NT2/D1 (cell line): ENCODE data around the gene TRAIP.

ENCODE experiments used
- DNase-seq: peaks from one replicate; pipeline ENCODE4 v3.0.0-alpha.2; 2011; ENCODE audit warnings: low read depth, low spot score
- H3K27me3 ChIP-seq: 2 replicates; pipeline ENCODE4 v1.6.0; 2011; ENCODE audit warnings: mild to moderate bottlenecking; ENCODE audit not compliant: insufficient read length, insufficient read depth
- H3K36me3 ChIP-seq: 2 replicates; pipeline ENCODE4 v1.6.1; 2011; ENCODE audit warnings: mild to moderate bottlenecking, low read length, mixed read lengths; ENCODE audit not compliant: insufficient read depth, insufficient read length
- H3K4me1 ChIP-seq: 2 replicates; pipeline ENCODE4 v1.5.1; 2011; ENCODE audit not compliant: insufficient read depth, insufficient read length
- H3K4me3 ChIP-seq: 2 replicates; pipeline ENCODE4 v1.5.1; 2011; ENCODE audit warnings: low read depth; ENCODE audit not compliant: insufficient read length
- H3K9ac ChIP-seq: 2 replicates; pipeline ENCODE4 v1.6.0; 2011; ENCODE audit warnings: low read depth; ENCODE audit not compliant: insufficient read length
- H3K9me3 ChIP-seq: 2 replicates; pipeline ENCODE4 v1.5.1; 2011; ENCODE audit warnings: mild to moderate bottlenecking, low read length; ENCODE audit not compliant: insufficient read depth
- SUZ12 ChIP-seq: IDR thresholded peaks from 2 replicates; pipeline ENCODE4 v1.6.1; 2011; ENCODE audit not compliant: insufficient read length, insufficient read depth; ENCODE audit errors: extremely low read depth
- YY1 ChIP-seq: IDR thresholded peaks from 2 replicates; pipeline ENCODE4 v1.6.1; 2011; ENCODE audit not compliant: insufficient read length, insufficient read depth
- ZNF274 ChIP-seq: IDR thresholded peaks from 2 replicates; pipeline ENCODE4 v1.6.1; 2011; ENCODE audit warnings: mild to moderate bottlenecking, low read depth, low read length

The TRAIP gene

GRCh38 chr3:49871531-49872153, 15.3 kb upstream of the TRAIP start:
- no peak for DNase-seq
- peaks cover 29% of the 10 kb centered on the region for H3K4me1 ChIP-seq
- TF ChIP-seq YY1 (no peak), SUZ12 (no peak), ZNF274 (no peak)
- peaks cover 23% of the 10 kb centered on the region for H3K27me3 ChIP-seq
- H3K9ac ChIP-seq: no peak overlapping the region
- no peaks in the 10 kb centered on the region for H3K36me3 ChIP-seq
- H3K4me3 ChIP-seq: no peak overlapping the region
- H3K9me3 ChIP-seq: no peaks in the 10 kb centered on the region

GRCh38 chr3:49869525-49870126, 13.3 kb upstream of the TRAIP start, which contains the start of gene CAMKV:
Gene CAMKV, minus strand, starts transcription at chr3:49869906. Its CDS starts 7,518 bp downstream, at chr3:49862388.
- TF ChIP-seq YY1 (no peak), ZNF274 (no peak), SUZ12 (no peak)
- Histone ChIP-seq H3K4me1 (peaks cover 33% of the 10 kb centered on the region), H3K27me3 (peaks cover 23% of the 10 kb centered on the region), H3K9me3 (no peaks in the 10 kb centered on the region), H3K36me3 (no peaks in the 10 kb centered on the region), H3K9ac (peak within 1 kb of the TSS; percentile 83), H3K4me3 (peak within 1 kb of the TSS; percentile 61)
- no peak for DNase-seq

GRCh38 chr3:49868862-49869466, 12.6 kb upstream of the TRAIP start:
- peaks cover 37% of the 10 kb centered on the region for H3K4me1 ChIP-seq
- no peak for TF ChIP-seq YY1
- TF ChIP-seq ZNF274: no peak
- no peak for TF ChIP-seq SUZ12
- no peaks in the 10 kb centered on the region for H3K36me3 ChIP-seq
- H3K9me3 ChIP-seq: no peaks in the 10 kb centered on the region
- DNase-seq: no peak
- H3K4me3 ChIP-seq: peak overlapping the region; percentile 61
- H3K27me3 ChIP-seq: peaks cover 23% of the 10 kb centered on the region
- H3K9ac ChIP-seq: peak overlapping the region; percentile 83

- DNase-seq: peak; percentile 77
- H3K36me3 ChIP-seq: no peaks in the 10 kb centered on the region
- H3K27me3 ChIP-seq: peaks cover 23% of the 10 kb centered on the region
- TF ChIP-seq YY1: no peak
- peaks cover 37% of the 10 kb centered on the region for H3K4me1 ChIP-seq
- H3K4me3 ChIP-seq: no peak overlapping the region
- no peaks in the 10 kb centered on the region for H3K9me3 ChIP-seq
- H3K9ac ChIP-seq: no peak overlapping the region
These were observed 11.5 kb upstream of the TRAIP start for GRCh38 chr3:49867871-49868321.

- no peak for DNase-seq
- TF ChIP-seq SUZ12 (no peak), ZNF274 (no peak), YY1 (no peak)
- Histone ChIP-seq H3K9me3 (no peaks in the 10 kb centered on the region), H3K4me3 (no peak overlapping the region), H3K36me3 (no peaks in the 10 kb centered on the region), H3K4me1 (peaks cover 37% of the 10 kb centered on the region), H3K9ac (no peak overlapping the region), H3K27me3 (peaks cover 23% of the 10 kb centered on the region)
These were observed 11.0 kb upstream of the TRAIP start for GRCh38 chr3:49867400-49867799.

GRCh38 chr3:49865198-49865784, 8.9 kb upstream of the TRAIP start:
- no peak for DNase-seq
- H3K36me3 ChIP-seq: no peaks in the 10 kb centered on the region
- H3K9ac ChIP-seq: no peak overlapping the region
- no peak overlapping the region for H3K4me3 ChIP-seq
- peaks cover 34% of the 10 kb centered on the region for H3K4me1 ChIP-seq
- H3K9me3 ChIP-seq: no peaks in the 10 kb centered on the region
- H3K27me3 ChIP-seq: peaks cover 4% of the 10 kb centered on the region
- TF ChIP-seq ZNF274 (no peak), YY1 (no peak)

GRCh38 chr3:49864505-49864904, 8.1 kb upstream of the TRAIP start:
- Histone ChIP-seq H3K9me3 (no peaks in the 10 kb centered on the region), H3K27me3 (no peaks in the 10 kb centered on the region), H3K9ac (peak overlapping the region; percentile 36), H3K4me1 (peaks cover 31% of the 10 kb centered on the region), H3K4me3 (no peak overlapping the region), H3K36me3 (peaks cover 6% of the 10 kb centered on the region)
- TF ChIP-seq SUZ12 (no peak), YY1 (no peak), ZNF274 (no peak)
- no peak for DNase-seq
